IPS DF 6.9 (cell line): ENCODE data around the gene ANO9.

ENCODE experiments used
- DNase-seq: peaks from one replicate; pipeline ENCODE4 v3.0.0-alpha.2; 2013; ENCODE audit warnings: low read depth, low spot score
- H3K27ac ChIP-seq: one replicate; pipeline ENCODE4 v1.5.1; 2013; ENCODE audit warnings: low read length, control low read depth
- H3K27me3 ChIP-seq: 2 replicates; pipeline ENCODE4 v1.6.1; 2013; ENCODE audit warnings: mild to moderate bottlenecking, low read length; ENCODE audit not compliant: control insufficient read depth, insufficient read depth
- H3K36me3 ChIP-seq: 2 replicates; pipeline ENCODE4 v1.6.1; 2013; ENCODE audit warnings: low read length; ENCODE audit not compliant: control insufficient read depth, insufficient read depth
- H3K4me1 ChIP-seq: 2 replicates; pipeline ENCODE4 v1.6.1; 2013; ENCODE audit warnings: low read length; ENCODE audit not compliant: control insufficient read depth, insufficient read depth
- H3K4me3 ChIP-seq: 2 replicates; pipeline ENCODE4 v1.5.1; 2013; ENCODE audit warnings: mild to moderate bottlenecking, low read length
- H3K9me3 ChIP-seq: 2 replicates; pipeline ENCODE4 v1.6.1; 2013; ENCODE audit warnings: low read length, inconsistent platforms; ENCODE audit not compliant: control insufficient read depth, insufficient read depth
- WGBS: extraction: QIAGEN DNeasy Blood & Tissue Kit; methylation state at CpG from one replicate; pipeline ENCODE4 v1.1.7; 2013; ENCODE audit warnings: mixed read lengths, missing lambda C conversion rate; ENCODE audit not compliant: insufficient read length, insufficient coverage; 5-methylcytosine and 5-hydroxymethylcytosine counted together

The ANO9 gene

GRCh38 chr11:441418-442274, at the start of gene ANO9:
ANO9 (minus strand) TSS chr11:442011; CDS start chr11:441926, 85 bp downstream.
- Histone ChIP-seq H3K4me1 (peaks cover 11% of the 10 kb centered on the region), H3K27ac (no peak within 1 kb of the TSS), H3K27me3 (no peaks in the 10 kb centered on the region), H3K9me3 (no peaks in the 10 kb centered on the region), H3K4me3 (peak within 1 kb of the TSS; percentile 16; the same call in 1 of the 2 replicates), H3K36me3 (no peaks in the 10 kb centered on the region)
- no CpG with 5 or more reads among the region's 35 CpGs for WGBS
- DNase-seq: no peak

DNA sequence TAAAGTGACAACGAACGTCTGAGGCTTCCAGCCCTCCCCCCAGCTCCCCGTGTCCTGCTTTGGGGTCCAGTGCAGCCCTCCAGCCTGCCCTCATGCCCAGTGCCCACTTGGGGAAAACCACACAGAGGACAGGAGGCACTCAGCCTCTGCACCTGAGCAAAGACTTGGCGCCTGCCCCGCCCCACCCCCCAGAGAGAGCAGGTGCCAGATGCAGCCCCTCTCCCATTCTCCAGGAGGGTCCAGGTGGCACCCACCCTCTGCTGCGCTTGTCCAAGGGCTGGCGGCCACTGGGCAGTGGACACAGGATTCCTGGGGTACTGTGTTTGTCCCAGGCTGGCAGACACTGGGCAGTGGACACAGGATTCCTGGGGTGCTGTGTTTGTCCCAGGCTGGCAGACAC, 49.5 kb upstream of the ANO9 start:
- H3K27me3 ChIP-seq: no peaks in the 10 kb centered on the region
- no peak overlapping the region for H3K4me3 ChIP-seq
- no peaks in the 10 kb centered on the region for H3K9me3 ChIP-seq
- H3K27ac ChIP-seq: no peak overlapping the region
- WGBS: no CpG with 5 or more reads among the region's 7 CpGs
- peaks cover 23% of the 10 kb centered on the region for H3K36me3 ChIP-seq
- no peak for DNase-seq
- H3K4me1 ChIP-seq: no peaks in the 10 kb centered on the region; the same call in 1 of the 2 replicates

- no CpG with 5 or more reads among the region's 15 CpGs for WGBS
- Histone ChIP-seq H3K27me3 (no peaks in the 10 kb centered on the region), H3K9me3 (no peaks in the 10 kb centered on the region), H3K36me3 (peaks cover 23% of the 10 kb centered on the region), H3K4me1 (no peaks in the 10 kb centered on the region; the same call in 1 of the 2 replicates), H3K27ac (no peak overlapping the region), H3K4me3 (no peak overlapping the region)
- no peak for DNase-seq
Observed at GRCh38 chr11:490930-491260, 49.1 kb upstream of the ANO9 start.

DNA sequence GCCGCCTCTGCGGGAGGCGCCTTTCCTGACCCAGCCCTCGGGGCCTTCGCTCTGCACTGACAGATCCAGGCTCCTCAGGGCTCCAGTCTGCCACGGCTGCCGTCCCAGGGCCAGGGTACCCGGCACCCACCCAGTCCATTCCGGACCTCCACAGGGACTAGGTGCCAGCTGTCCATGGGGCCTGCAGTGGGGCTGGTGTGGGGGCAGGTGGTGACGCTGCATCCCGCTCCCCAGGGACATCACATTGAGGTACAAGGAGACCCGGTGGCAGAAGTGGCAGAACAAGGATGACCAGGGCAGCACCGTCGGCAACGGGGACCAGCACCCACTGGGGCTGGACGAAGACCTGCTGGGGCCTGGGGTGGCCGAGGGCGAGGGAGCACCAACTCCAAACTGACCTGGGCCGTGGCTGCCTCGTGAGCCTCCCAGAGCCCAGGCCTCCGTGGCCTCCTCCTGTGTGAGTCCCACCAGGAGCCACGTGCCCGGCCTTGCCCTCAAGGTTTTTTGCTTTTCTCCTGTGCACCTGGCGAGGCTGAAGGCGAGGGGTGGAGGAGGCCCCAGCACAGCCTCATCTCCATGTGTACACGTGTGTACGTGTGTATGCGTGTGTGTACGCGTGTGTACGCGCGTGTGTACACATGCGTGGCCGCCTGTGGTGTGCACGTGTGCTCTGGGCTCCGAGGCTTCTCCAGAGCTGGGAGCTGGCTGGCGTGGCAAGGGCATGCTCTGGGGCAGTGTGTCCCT, 48.5 kb upstream of the ANO9 start:
- H3K27ac ChIP-seq: no peak overlapping the region
- no peaks in the 10 kb centered on the region; the same call in 1 of the 2 replicates for H3K4me1 ChIP-seq
- no peaks in the 10 kb centered on the region for H3K9me3 ChIP-seq
- H3K36me3 ChIP-seq: peaks cover 23% of the 10 kb centered on the region
- no peaks in the 10 kb centered on the region for H3K27me3 ChIP-seq
- H3K4me3 ChIP-seq: no peak overlapping the region
- no peak for DNase-seq
- no CpG with 5 or more reads among the region's 38 CpGs for whole genome bisulfite sequencing

- no peak overlapping the region for H3K27ac ChIP-seq
- no peaks in the 10 kb centered on the region for H3K27me3 ChIP-seq
- DNase-seq: no peak
- H3K4me3 ChIP-seq: no peak overlapping the region
- H3K36me3 ChIP-seq: peaks cover 23% of the 10 kb centered on the region
- WGBS: no CpG with 5 or more reads among the region's 37 CpGs
- H3K4me1 ChIP-seq: no peaks in the 10 kb centered on the region; the same call in 1 of the 2 replicates
- no peaks in the 10 kb centered on the region for H3K9me3 ChIP-seq
Observed at GRCh38 chr11:489610-490185, 47.9 kb upstream of the ANO9 start.

DNA sequence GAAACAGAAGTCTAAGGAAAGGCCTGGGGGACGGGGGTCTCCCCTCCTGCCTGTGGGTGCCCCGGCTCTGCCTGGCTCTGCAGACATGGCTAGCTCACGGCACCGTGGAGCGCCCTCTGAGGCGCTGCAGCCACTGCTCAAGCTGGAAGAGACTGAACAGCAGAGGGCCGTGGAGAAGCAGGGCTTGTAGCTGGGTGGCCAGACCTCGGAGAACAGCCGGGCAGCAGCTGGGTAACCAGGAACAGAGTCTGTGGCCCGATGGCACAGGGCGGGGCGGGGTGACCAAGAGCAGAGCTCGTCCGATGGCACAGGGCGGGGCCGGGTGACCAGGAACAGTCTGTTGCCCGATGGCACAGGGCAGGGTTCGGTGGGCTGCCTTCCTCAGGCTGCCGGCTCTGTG, 47.2 kb upstream of the ANO9 start:
- H3K27ac ChIP-seq: no peak overlapping the region
- no peak overlapping the region for H3K4me3 ChIP-seq
- WGBS: no CpG with 5 or more reads among the region's 19 CpGs
- H3K27me3 ChIP-seq: no peaks in the 10 kb centered on the region
- peaks cover 23% of the 10 kb centered on the region for H3K36me3 ChIP-seq
- H3K4me1 ChIP-seq: no peaks in the 10 kb centered on the region; the same call in 1 of the 2 replicates
- H3K9me3 ChIP-seq: no peaks in the 10 kb centered on the region
- DNase-seq: no peak

DNA sequence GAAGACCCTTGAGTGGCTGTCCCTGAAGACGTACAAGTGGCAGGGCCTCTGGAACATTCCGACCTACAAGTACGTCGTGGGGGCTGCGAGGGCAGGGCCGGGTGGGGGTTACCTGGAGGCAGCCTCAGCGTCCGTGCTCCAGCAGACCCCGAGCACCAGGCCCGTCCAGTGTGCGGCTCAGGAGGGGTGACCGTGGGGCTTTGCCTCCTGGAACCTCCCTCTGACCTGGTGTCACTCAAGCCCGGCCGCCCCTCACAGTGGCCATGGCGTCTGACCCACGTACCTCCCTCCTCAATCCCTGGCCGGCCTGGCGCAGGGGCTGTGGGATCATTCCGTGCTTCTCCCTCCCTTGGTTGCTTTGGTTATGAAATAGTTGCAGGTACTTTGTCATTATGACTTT, 46.8 kb upstream of the ANO9 start:
- no peaks in the 10 kb centered on the region for H3K9me3 ChIP-seq
- no peak for DNase-seq
- peaks cover 23% of the 10 kb centered on the region for H3K36me3 ChIP-seq
- H3K27ac ChIP-seq: no peak overlapping the region
- no peaks in the 10 kb centered on the region for H3K27me3 ChIP-seq
- no peak overlapping the region for H3K4me3 ChIP-seq
- no CpG with 5 or more reads among the region's 19 CpGs for WGBS
- H3K4me1 ChIP-seq: no peaks in the 10 kb centered on the region; the same call in 1 of the 2 replicates

GRCh38 chr11:488062-488461, 46.3 kb upstream of the ANO9 start:
- Histone ChIP-seq H3K27me3 (no peaks in the 10 kb centered on the region), H3K27ac (no peak overlapping the region), H3K9me3 (no peaks in the 10 kb centered on the region), H3K4me1 (no peaks in the 10 kb centered on the region; the same call in 1 of the 2 replicates), H3K4me3 (no peak overlapping the region), H3K36me3 (peaks cover 23% of the 10 kb centered on the region)
- no peak for DNase-seq
- WGBS: no CpG with 5 or more reads among the region's 25 CpGs

DNA sequence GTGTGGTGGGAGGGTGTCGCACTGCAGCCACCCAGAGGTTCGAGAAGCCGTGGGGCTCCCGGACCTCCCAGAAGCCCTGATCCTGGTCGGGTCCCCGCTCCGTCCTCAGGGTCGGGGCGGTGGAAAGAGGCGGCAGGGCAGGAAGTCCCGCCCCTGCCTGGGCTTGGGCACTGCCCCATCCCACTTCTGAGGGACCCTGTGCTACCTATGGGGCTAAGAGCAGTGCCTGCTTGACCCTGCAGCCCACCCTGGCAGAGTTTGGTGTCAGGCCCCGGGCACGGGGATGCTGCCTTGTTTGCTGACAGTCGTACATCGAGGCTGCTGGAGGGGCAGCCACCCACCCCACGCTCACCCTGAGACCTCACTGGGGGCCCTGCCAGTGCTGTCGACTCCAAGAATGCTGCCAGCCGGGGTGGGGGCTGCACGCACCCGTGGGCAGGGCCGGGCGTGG, 45.8 kb upstream of the ANO9 start:
- H3K36me3 ChIP-seq: peaks cover 23% of the 10 kb centered on the region
- H3K4me1 ChIP-seq: no peaks in the 10 kb centered on the region; the same call in 1 of the 2 replicates
- H3K9me3 ChIP-seq: no peaks in the 10 kb centered on the region
- H3K27me3 ChIP-seq: no peaks in the 10 kb centered on the region
- WGBS: no CpG with 5 or more reads among the region's 22 CpGs
- no peak overlapping the region for H3K4me3 ChIP-seq
- DNase-seq: no peak
- no peak overlapping the region for H3K27ac ChIP-seq

GRCh38 chr11:486189-486588, 44.4 kb upstream of the ANO9 start:
- no peaks in the 10 kb centered on the region for H3K9me3 ChIP-seq
- H3K4me3 ChIP-seq: no peak overlapping the region
- H3K27ac ChIP-seq: no peak overlapping the region
- no peak for DNase-seq
- WGBS: no CpG with 5 or more reads among the region's 23 CpGs
- no peaks in the 10 kb centered on the region; the same call in 1 of the 2 replicates for H3K4me1 ChIP-seq
- no peaks in the 10 kb centered on the region for H3K27me3 ChIP-seq
- H3K36me3 ChIP-seq: peaks cover 23% of the 10 kb centered on the region
